ENCODE results near the gene PRKCE. TPM values are rescaled to one million over a fixed set of nuclear protein-coding genes. Genes with fewer than 3 reads are reported as not detected.

Gene PRKCE
- total and polyA plus RNA-seq, 2 donors (not counting 3 experiments of a cell fraction or from before 2014, with no cell fraction given): 27.9 to 33.9 TPM

GRCh38 chr2:46079985-46080560, 428.6 kb downstream of the PRKCE start:
- Histone ChIP-seq H3K27me3 (ENCODE audit: control insufficient read depth in 2 of 2, insufficient read depth in 2 of 2, low read length in 2 of 2) (no peaks in the 10 kb centered on the region), H3K79me2 (ENCODE audit: control insufficient read depth, insufficient read depth, low read length) (peaks cover 54% of the 10 kb centered on the region), H3K36me3 (ENCODE audit: control insufficient read depth in 2 of 2, extremely low read depth in 1 of 2, insufficient read depth in 2 of 2, low read length in 2 of 2) (no peaks in the 10 kb centered on the region), H2AFZ (ENCODE audit: low read depth, low read length) (no peak overlapping the region), H3K9ac (replicated peaks; ENCODE audit: extremely low read depth, insufficient read depth, low read length) (no peak overlapping the region), H4K20me1 (replicated peaks; ENCODE audit: control insufficient read depth, extremely low read depth, insufficient read depth, low read length) (no peaks in the 10 kb centered on the region), H3K9me3 (replicated peaks; ENCODE audit: control insufficient read depth, insufficient read depth, low read length) (no peaks in the 10 kb centered on the region), H3K27ac (ENCODE audit: insufficient read depth, low read depth, low read length) (no peak overlapping the region), H3K9me1 (replicated peaks; ENCODE audit: control insufficient read depth, extremely low read depth, insufficient read depth, low read length) (no peaks in the 10 kb centered on the region), H3K4me3 (replicated peaks in 1 of 3; ENCODE audit: insufficient read depth in 1 of 3, low read depth in 1 of 3, low read length in 3 of 3) (no peak overlapping the region), H3K4me2 (ENCODE audit: insufficient read depth, low read length) (no peak overlapping the region), H3K4me1 (ENCODE audit: control insufficient read depth, extremely low read depth, insufficient read depth, low read length) (peaks cover 50% of the 10 kb centered on the region)
- ChIA-PET POLR2A (no interaction called here), CTCF (interaction anchor here (0.9 to 2.3 kb wide), 5 partner anchors 10 to 77 kb away, joined by 3 to 8 read pairs (median 3); no protein-coding TSS in a partner anchor)
- DNase-seq (ENCODE audit: low read depth, low spot score) (no peak), FAIRE-seq (no peak)
- TF ChIP-seq POLR2A (IDR thresholded peaks at IDR 0.05; ENCODE audit: low read depth, low read length) (no peak), JUN (IDR thresholded peaks at IDR 0.05; ENCODE audit: borderline replicate concordance, insufficient read depth, insufficient read length, low read depth) (no peak), CTCF (IDR thresholded peaks at IDR 0.05; ENCODE audit: extremely low read depth in 1 of 2, insufficient read depth in 1 of 2, low read depth in 1 of 2, low read length in 2 of 2) (no peak), GATA2 (IDR thresholded peaks at IDR 0.05; ENCODE audit: insufficient read depth, insufficient read length, low read depth, low read length) (no peak), EZH2 (IDR thresholded peaks at IDR 0.05; ENCODE audit: borderline replicate concordance, low read depth, low read length, severe bottlenecking) (no peak), FOS (IDR thresholded peaks at IDR 0.05; ENCODE audit: borderline replicate concordance, insufficient read depth, low read length) (no peak), POLR2AphosphoS5 (IDR thresholded peaks at IDR 0.05; ENCODE audit: insufficient read depth, low read depth, low read length) (no peak), MYC (IDR thresholded peaks at IDR 0.05; ENCODE audit: low read depth, low read length) (no peak)
- TF ChIP-seq, protein P1, sequence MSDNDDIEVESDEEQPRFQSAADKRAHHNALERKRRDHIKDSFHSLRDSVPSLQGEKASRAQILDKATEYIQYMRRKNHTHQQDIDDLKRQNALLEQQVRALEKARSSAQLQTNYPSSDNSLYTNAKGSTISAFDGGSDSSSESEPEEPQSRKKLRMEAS (IDR thresholded peaks at IDR 0.05; ENCODE audit: insufficient read depth, insufficient read length): no peak
- intact Hi-C loops (cut with micrococcal nuclease) (no loop called here), dilution Hi-C loops (cut with MboI; ENCODE audit: extremely low pct_ligation_motif_present, low sequenced_read_pairs) (no loop called here)
- BruUV-seq (replicated peaks): no TSS peak
